Measurements from ENCODE around the gene CTCFL. TPM values are rescaled to one million over a fixed set of nuclear protein-coding genes. Genes with fewer than 3 reads are reported as not detected.

CTCFL gene
- polyA plus RNA-seq, 3 donors from 2014 or later, result not detected

DNA sequence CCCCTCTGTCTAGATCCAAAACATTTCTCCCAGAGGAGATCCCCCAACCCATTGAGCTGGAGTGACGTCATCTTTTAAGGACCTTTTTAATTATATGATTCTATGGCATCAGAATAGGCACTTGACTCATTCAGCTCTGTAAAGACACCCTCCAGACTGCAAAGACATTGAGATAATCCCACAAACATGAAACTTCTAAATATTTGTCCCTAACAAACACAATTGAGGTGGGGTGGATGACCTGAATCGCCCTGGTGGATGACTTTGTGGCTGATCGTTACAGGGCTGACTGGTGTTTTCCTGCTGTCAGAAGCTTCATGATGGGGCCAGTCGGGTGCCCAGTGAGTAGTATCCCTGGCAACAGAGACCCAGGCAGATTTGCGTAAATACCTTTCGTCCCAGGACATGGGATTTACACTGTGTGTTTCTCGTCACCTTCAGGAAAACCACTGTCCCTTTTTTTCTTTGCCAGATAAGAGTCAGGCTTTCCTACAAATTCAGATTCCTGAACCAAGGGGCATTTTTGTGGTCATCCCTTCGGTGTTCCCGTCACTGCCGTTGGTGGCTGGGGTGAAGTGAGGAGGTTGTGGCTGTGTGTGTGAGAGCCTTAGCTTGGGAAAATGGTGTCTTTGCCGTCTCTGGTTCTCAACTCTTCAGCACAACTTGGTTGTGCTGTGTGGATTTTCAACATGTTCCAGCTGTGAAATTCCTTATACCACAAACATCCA is 30.7 kb upstream of the CTCFL start:
- H3K9me3 Mint-ChIP-seq, result no peaks in the 10 kb centered on the region
- no peak overlapping the region for H3K4me3 Mint-ChIP-seq
- no peaks in the 10 kb centered on the region for H3K4me1 Mint-ChIP-seq
- no peaks in the 10 kb centered on the region for H3K36me3 Mint-ChIP-seq
- no peak for DNase-seq
- no peak overlapping the region for H3K27ac Mint-ChIP-seq
- H3K27me3 Mint-ChIP-seq (ENCODE audit: low read depth in 3 of 3), result peaks cover 4 to 15% (median 13%) of the 10 kb centered on the region in 3 donors

DNA sequence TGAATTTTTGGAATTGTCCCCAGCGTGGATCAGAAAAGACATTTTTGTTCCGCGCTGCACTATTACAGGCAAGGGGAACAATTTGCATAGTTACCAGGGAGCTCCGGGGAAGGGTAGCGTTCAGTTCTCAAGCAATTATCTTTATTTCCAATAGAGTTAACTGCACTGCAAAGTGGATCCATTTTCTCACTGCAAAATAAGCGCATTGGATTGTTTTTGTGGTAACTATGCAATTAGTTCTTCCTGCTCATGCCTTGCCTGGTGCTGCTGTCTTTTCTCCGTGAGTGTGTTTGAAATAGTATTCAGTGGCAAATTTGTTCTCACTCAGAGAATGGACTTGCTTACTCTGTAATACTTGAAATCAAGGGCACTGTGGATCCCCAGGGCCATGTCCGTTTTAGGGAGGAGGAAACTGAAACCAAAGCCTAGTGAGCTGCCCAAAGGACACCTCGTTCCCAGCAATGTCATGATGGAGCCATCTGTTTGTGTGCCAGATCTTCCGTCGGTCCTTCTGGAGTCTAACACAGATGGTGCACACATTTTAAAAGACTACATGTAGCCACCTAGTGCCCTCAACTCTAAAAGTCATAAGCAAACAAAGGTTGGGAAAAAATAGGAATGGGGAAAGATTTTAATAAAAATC is 28.6 kb upstream of the CTCFL start:
- no peak for DNase-seq
- Mint-ChIP-seq H3K36me3 (no peaks in the 10 kb centered on the region), H3K4me3 (no peak overlapping the region), H3K27me3 (ENCODE audit: low read depth in 3 of 3) (peaks cover 4 to 18% (median 13%) of the 10 kb centered on the region in 3 donors), H3K27ac (no peak overlapping the region), H3K4me1 (no peaks in the 10 kb centered on the region), H3K9me3 (no peaks in the 10 kb centered on the region)

DNA sequence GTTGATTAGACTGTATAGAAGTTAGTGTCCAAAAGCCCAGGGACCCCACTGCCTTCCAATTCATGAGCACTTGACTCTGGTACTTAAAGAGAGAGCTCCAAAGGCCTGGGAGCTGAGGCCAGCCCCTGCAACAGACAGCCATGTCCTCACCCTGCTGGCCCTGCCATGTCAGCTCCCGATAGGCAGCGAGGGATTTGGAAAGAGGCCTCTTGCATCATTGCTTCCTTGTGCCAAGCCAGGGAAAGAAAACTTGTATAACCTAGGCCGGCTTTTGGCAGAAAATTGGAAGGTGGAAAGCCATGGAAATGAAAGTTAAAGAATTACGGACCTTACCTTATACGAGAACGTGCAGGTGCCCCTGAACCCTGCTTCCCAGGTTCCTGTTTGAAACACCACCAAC is 27.5 kb upstream of the CTCFL start:
- no peak overlapping the region for H3K27ac Mint-ChIP-seq
- no peaks in the 10 kb centered on the region for H3K36me3 Mint-ChIP-seq
- peaks cover 4 to 19% (median 13%) of the 10 kb centered on the region in 3 donors for H3K27me3 Mint-ChIP-seq (ENCODE audit: low read depth in 3 of 3)
- H3K4me1 Mint-ChIP-seq, result no peaks in the 10 kb centered on the region
- H3K4me3 Mint-ChIP-seq, result no peak overlapping the region
- no peaks in the 10 kb centered on the region for H3K9me3 Mint-ChIP-seq
- DNase-seq, result no peak

DNA sequence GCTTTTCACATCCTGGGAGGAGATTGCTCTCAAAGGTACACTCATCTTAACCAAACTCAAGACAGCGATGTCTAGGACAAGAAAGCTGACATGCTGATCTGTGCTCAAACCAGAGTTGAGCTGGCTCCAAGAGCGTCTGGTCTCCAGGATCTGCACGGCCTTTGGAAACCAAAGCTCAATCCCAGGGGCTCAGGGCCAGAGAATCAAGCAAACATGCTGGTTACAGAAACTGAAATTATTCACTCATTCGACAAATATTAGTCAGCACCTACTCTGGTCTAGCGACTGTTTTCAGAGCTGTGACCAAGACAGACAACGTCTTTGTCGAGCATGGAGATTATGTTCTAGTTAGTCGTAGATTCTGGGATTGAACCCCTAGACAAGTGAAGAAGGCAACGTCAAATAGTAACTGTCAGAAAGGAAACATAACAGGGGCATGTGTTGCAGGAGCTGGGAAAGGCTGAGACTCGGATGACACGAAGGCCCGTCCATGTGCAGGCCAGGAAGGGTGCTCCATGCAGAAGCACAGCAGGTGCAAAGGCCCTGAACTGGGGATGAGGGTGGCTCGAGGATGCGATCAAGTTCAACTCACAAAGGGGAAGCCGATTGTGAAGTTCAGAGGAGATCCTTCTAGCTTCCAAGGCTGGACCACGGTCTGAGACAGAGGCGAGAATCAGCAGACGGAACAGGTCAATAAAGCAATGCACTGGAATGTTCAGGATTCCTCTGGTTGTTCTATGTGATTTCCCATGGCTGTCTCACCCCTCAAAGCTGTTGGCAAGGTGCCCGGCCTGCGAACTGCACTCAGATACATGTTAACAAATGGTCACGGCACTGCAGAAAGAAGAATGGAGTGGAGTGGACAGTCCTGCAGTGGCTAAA is 23.5 kb upstream of the CTCFL start:
- H3K27me3 Mint-ChIP-seq (ENCODE audit: low read depth in 3 of 3), result peaks cover 2 to 7% (median 6%) of the 10 kb centered on the region in 3 donors
- no peak overlapping the region for H3K27ac Mint-ChIP-seq
- no peaks in the 10 kb centered on the region for H3K9me3 Mint-ChIP-seq
- H3K36me3 Mint-ChIP-seq, result no peaks in the 10 kb centered on the region
- H3K4me3 Mint-ChIP-seq, result no peak overlapping the region
- H3K4me1 Mint-ChIP-seq, result no peaks in the 10 kb centered on the region
- DNase-seq, result no peak

DNA sequence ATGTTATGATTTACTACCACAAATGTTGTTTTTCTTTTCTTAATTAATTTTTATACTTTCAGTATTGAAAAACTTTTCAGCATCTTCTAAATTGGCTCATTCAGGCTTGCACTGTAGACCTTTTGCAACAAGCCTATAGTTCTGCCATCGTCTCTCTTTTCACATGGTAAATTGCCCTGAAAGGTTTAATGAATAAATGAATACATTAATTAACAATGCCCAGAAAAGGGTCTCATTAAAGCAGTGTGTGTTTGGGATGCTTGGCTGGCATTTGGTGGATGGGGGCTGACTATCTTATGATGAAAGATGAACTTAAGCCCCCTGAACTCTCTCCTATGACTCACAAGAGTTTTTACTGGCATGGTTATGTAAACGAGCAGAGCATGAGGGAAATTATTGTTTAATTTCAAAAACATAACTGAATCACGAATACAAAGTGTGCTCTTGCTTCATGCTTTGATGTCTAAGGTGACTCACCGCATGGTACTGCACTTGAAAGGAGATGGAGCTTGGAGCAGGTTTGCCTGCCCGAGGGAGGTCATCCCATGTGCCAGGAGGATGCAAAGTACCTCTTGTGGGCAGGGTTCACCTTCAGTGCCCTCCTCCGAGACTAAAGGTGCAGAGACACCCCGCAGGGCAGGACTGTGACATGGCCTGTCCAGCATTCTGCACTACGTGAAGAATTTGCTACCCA is 22.2 kb upstream of the CTCFL start:
- DNase-seq, result no peak
- peaks cover 4 to 6% (median 5%) of the 10 kb centered on the region in 3 donors for H3K27me3 Mint-ChIP-seq (ENCODE audit: low read depth in 3 of 3)
- no peak overlapping the region for H3K27ac Mint-ChIP-seq
- no peaks in the 10 kb centered on the region for H3K9me3 Mint-ChIP-seq
- no peak overlapping the region for H3K4me3 Mint-ChIP-seq
- no peaks in the 10 kb centered on the region for H3K4me1 Mint-ChIP-seq
- H3K36me3 Mint-ChIP-seq, result no peaks in the 10 kb centered on the region

DNA sequence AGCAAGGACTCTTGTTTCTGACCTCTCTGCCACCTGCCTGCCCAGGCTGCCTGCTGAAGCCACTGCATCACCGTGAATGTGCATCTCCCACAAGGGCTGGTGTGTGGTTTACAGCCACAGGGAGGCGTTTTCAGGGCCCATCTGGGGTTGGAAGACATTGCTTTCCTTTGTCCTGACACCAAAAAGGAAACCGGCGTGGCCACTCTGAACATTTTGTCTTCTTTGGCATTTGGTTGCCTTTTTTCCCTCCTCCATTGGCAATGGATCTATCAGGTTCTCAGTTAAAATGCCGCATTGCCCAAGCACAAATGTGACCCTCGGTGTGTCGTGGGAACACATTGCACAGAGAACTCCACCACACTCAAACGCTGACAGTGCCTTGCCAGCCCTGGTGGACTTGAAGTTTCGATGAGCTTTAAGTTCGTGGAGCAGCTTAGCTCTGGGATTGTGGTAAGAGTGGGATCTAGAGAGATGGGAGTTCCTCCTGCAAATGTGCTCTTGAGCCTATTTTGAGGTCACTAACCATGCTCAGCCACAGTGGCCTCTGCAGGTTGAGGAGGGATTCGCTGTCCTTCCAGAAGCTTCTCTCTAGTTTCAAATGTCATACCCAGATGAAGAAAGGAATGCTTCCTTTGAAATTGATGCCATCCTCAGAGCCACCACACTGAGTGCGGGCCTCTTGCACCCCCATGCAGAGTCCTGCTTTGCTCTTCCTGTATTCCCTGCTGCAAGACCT is 21.2 kb upstream of the CTCFL start:
- Mint-ChIP-seq H3K36me3 (no peaks in the 10 kb centered on the region), H3K4me3 (no peak overlapping the region), H3K9me3 (no peaks in the 10 kb centered on the region), H3K27me3 (ENCODE audit: low read depth in 3 of 3) (peaks cover 3 to 5% (median 4%) of the 10 kb centered on the region in 3 donors), H3K4me1 (no peaks in the 10 kb centered on the region), H3K27ac (no peak overlapping the region)
- DNase-seq, result no peak

DNA sequence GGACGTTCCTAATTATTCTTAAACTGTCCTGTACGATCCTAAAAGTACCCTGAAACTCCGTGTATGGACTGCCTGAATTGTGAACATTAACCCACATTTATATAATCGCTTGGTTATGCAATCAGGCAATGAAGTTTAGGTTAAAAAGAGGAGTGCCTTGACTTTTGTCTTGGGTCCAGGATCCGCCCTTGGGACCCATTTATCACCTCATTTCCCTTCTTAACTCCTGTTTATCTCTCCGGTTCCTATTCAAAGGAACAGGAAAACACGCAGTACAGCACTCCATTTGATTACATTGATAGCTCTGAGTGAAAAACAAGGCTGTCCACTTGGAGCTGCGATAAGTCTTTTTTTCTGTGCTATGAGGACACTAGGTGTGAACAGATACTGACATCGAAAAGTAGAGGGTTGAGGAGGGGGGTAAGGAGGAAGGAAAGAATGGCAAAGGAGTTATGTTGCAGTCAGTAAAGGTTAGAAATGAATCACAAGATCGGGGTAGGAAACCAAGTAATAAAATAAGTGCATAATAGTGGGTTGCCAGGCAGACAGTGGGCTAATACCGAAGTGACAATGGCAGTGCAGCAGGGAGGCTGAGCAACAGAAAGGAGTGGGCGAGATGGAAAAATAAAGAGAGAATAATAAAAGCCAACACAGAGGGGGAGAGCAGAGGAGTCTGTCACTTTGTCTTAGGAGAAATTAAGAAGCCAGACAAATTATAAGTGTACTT is 20.1 kb upstream of the CTCFL start:
- H3K4me3 Mint-ChIP-seq, result no peak overlapping the region
- no peaks in the 10 kb centered on the region for H3K36me3 Mint-ChIP-seq
- H3K27ac Mint-ChIP-seq, result no peak overlapping the region

DNA sequence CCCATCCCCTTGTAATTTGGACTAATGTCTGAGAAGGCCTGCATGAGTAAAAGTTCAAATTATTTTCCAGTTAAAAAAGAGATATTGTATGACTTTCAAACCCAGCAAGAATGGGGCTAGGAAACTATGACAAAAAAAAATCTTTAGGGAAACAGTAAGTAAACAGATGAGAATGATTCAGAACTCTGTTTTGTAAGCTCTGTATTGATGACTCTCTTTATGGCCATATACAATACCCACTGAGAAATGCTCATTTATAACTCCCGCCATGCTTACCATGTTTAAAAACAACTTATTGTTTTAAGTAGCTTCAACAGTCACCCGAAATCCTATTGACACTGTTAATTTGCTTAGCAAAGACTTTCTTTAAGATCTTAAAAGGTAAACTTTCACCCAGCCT is 18.8 kb upstream of the CTCFL start:
- Mint-ChIP-seq H3K27me3 (ENCODE audit: low read depth in 3 of 3) (peaks cover 4 to 5% (median 5%) of the 10 kb centered on the region in 3 donors), H3K4me3 (no peak overlapping the region)

More for the DNA sequence above, 20.1 kb upstream of the CTCFL start:
- Mint-ChIP-seq H3K4me1 (no peaks in the 10 kb centered on the region), H3K27me3 (ENCODE audit: low read depth in 3 of 3) (peaks cover 1 to 5% (median 4%) of the 10 kb centered on the region in 3 donors), H3K9me3 (no peaks in the 10 kb centered on the region)
- DNase-seq, result no peak

DNA sequence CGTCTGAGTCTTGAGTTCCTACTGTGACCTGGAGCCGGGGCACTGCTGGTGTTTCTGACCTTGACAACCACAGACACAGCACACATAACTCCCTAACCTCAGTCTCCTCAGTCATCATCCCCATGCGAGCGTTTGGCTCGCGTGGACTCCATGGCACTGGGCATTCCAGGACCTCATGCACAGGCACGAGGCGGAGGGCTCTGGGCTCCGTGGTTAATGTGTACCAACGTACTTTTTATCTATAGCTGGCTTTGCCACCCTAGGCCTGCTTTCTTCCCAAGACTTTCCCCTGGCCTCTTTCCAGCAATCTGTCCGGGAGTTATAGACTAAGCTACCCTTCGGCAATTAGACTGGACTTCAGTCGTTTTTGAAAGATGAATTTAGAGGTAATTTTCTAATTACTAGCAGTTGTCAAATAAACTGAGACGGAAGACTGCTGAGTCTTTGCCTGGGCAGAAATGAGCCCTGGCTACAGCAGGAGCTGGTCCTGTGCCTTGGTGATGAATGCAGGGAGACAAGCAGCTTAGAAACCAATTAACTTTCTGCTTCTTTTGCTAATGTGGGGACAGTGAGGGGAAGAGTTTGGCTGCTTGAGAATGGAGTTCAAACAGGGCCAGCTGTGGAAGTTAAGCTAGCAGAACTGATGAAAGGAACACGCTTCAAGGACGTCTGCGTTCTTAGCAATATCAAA is 16.1 kb upstream of the CTCFL start:
- no peak overlapping the region for H3K27ac Mint-ChIP-seq
- H3K27me3 Mint-ChIP-seq (ENCODE audit: low read depth in 3 of 3), result peaks cover 3 to 11% (median 4%) of the 10 kb centered on the region in 3 donors
- no peak overlapping the region for H3K4me3 Mint-ChIP-seq
- DNase-seq, result no peak
- peaks cover 0 to 2% (median 0%) of the 10 kb centered on the region in 6 donors for H3K9me3 Mint-ChIP-seq
- no peaks in the 10 kb centered on the region for H3K4me1 Mint-ChIP-seq
- H3K36me3 Mint-ChIP-seq, result no peaks in the 10 kb centered on the region

More for the DNA sequence above, 18.8 kb upstream of the CTCFL start:
- Mint-ChIP-seq H3K9me3 (peaks cover 0 to 2% (median 0%) of the 10 kb centered on the region in 6 donors), H3K27ac (no peak overlapping the region), H3K4me1 (no peaks in the 10 kb centered on the region), H3K36me3 (no peaks in the 10 kb centered on the region)
- DNase-seq, result no peak

DNA sequence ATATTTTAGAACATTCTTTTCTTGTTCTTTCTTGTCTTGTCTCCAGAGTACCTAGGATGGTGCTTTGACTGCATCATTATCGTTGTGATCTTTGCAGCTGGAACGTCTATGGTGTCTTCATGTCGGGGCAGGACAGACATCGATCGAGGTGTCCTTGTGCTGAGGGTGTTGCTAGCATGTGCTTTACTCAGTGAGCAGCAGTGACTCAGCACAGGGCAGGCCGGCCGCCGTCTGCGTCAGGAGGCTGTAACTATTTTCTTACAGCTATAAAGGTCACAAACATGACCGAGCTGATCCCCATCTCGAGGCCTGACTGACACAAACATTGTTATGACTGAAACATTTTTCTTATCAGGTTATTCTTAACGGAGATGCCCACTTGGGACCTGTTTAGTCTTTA is 14.9 kb upstream of the CTCFL start:
- no peak for DNase-seq
- Mint-ChIP-seq H3K36me3 (no peaks in the 10 kb centered on the region), H3K9me3 (peaks cover 0 to 2% (median 0%) of the 10 kb centered on the region in 6 donors), H3K4me3 (no peak overlapping the region), H3K27ac (no peak overlapping the region), H3K27me3 (ENCODE audit: low read depth in 3 of 3) (peaks cover 3 to 12% (median 3%) of the 10 kb centered on the region in 3 donors), H3K4me1 (no peaks in the 10 kb centered on the region)

DNA sequence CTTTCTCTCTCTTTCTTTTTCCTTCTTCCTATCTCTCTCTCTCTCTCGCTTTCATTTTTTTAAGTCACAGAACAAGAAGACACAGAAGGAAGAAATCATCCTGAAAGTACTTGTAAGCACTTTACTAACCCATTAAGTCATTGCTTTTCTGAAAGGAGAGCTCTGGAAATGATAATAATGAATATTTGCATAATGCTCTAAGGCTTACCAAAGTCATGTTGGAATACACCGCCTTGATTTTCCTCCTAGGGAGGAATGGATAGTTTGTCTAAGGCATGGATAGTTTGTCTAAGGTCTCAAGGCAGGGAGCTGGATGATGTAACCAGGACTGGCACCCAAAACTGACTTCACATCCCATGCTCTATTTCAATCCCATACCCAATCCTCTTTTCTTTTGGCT is 12.9 kb upstream of the CTCFL start:
- peaks cover 2 to 15% (median 10%) of the 10 kb centered on the region in 3 donors for H3K27me3 Mint-ChIP-seq (ENCODE audit: low read depth in 3 of 3)
- peaks cover 0 to 2% (median 0%) of the 10 kb centered on the region in 6 donors for H3K9me3 Mint-ChIP-seq
- H3K36me3 Mint-ChIP-seq, result no peaks in the 10 kb centered on the region
- DNase-seq, result no peak
- no peaks in the 10 kb centered on the region for H3K4me1 Mint-ChIP-seq
- no peak overlapping the region for H3K4me3 Mint-ChIP-seq
- no peak overlapping the region for H3K27ac Mint-ChIP-seq
